Measurements from ENCODE around the gene CPLANE1. TPM values are rescaled to one million over a fixed set of nuclear protein-coding genes. Genes with fewer than 3 reads are reported as not detected.
A peak's percentile ranks its signal among the peaks of the same experiment; 100 is the strongest.

The CPLANE1 gene
- polyA plus RNA-seq, 1 donor (not counting 4 experiments of a cell fraction or from before 2014, with no cell fraction given): 9.2 TPM

DNA sequence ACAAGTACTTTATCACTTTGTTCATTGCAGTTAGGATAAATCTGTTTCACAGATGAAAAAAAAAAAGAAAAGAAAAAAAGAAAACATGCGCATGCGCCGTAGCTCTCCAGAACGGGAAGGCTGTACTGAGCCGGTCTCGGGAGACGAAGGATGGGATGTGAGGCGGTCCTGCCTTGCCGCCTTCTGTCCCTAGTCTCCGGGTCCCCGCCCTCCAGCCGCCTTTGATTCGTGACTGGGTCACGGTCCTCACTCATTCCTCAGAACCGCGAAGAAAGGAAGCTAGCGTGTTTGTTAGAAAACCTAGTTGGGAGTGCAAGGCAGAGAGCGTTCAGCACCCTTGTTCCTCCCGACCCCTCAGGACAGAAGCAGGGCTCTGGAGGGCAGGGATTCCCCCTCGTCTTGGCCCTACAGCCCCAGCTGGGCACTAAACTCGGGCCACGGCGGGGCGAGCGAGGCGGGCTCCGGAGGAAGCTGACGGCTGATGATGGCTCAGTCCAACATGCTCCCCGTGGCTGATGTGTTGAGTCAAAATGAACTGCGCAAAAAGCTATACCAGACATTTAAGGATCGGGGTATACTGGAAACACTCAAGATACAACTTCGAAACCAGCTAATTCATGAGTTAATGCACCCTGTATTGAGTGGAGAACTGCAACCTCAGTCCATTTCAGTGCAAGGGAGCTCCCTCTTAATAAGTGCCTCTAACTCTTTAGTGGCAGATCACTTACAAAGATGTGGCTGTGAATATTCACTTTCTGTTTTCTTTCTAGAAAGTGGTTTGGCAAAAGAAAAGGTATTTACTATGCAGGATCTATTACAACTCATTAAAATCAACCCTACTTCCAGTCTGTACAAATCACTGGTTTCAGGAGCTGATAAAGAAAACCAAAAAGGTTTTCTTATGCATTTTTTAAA, 40.0 kb downstream of the CPLANE1 start:
- Histone ChIP-seq H2AFZ (ENCODE audit: control insufficient read depth, low read length) (peak overlapping the region; percentile 11), H3K27me3 (ENCODE audit: control insufficient read depth, extremely low read depth, insufficient read depth, low read length) (no peaks in the 10 kb centered on the region), H3K9ac (ENCODE audit: control insufficient read depth, extremely low read depth, insufficient read depth, low read length) (no peak overlapping the region), H3K9me1 (ENCODE audit: control insufficient read depth, extremely low read depth, insufficient read depth, low read length) (no peaks in the 10 kb centered on the region), H3K27ac (ENCODE audit: control insufficient read depth, insufficient read depth, low read length) (no peak overlapping the region), H3K4me1 (ENCODE audit: control insufficient read depth, extremely low read depth, insufficient read depth, low read length) (no peaks in the 10 kb centered on the region), H4K20me1 (ENCODE audit: control insufficient read depth, extremely low read depth, insufficient read depth, low read length) (no peaks in the 10 kb centered on the region), H3K9me3 (ENCODE audit: control insufficient read depth, low read depth, low read length) (no peaks in the 10 kb centered on the region), H3K79me2 (ENCODE audit: control insufficient read depth, insufficient read depth, low read length) (no peaks in the 10 kb centered on the region), H3K36me3 (ENCODE audit: control insufficient read depth in 2 of 2, extremely low read depth in 1 of 2, insufficient read depth in 2 of 2, low read length in 2 of 2) (peaks cover 0 to 3% of the 10 kb centered on the region in 2 experiments), H3K4me3 (ENCODE audit: control insufficient read depth in 2 of 3, extremely low read depth in 1 of 3, insufficient read depth in 2 of 3, low read depth in 1 of 3, low read length in 3 of 3) (peak overlapping the region in 1 of 3 experiments; percentile 11), H3K4me2 (ENCODE audit: control insufficient read depth, extremely low read depth, insufficient read depth, low read depth, low read length) (peak overlapping the region; percentile 38)
- dilution Hi-C loops (cut with MboI; ENCODE audit: extremely low pct_ligation_motif_present, low sequenced_read_pairs): no loop called here
- no peak for TF ChIP-seq CTCF (optimal IDR thresholded peaks at IDR 0.05 in 1 of 3, IDR thresholded peaks at IDR 0.05 in 1 of 3, conservative IDR thresholded peaks at IDR 0.05 in 1 of 3; ENCODE audit: extremely low read depth in 1 of 3, insufficient read depth in 2 of 3, low read length in 3 of 3)
- DNase-seq (ENCODE audit: low read depth, low spot score) (no peak), FAIRE-seq (no peak)

GRCh38 chr5:37207802-37208201, 41.4 kb downstream of the CPLANE1 start:
- Histone ChIP-seq H3K9ac (ENCODE audit: control insufficient read depth, extremely low read depth, insufficient read depth, low read length) (no peak overlapping the region), H3K27ac (ENCODE audit: control insufficient read depth, insufficient read depth, low read length) (no peak overlapping the region), H3K79me2 (ENCODE audit: control insufficient read depth, insufficient read depth, low read length) (no peaks in the 10 kb centered on the region), H3K9me3 (ENCODE audit: control insufficient read depth, low read depth, low read length) (no peaks in the 10 kb centered on the region), H4K20me1 (ENCODE audit: control insufficient read depth, extremely low read depth, insufficient read depth, low read length) (no peaks in the 10 kb centered on the region), H3K4me1 (ENCODE audit: control insufficient read depth, extremely low read depth, insufficient read depth, low read length) (no peaks in the 10 kb centered on the region), H3K4me3 (ENCODE audit: control insufficient read depth in 2 of 3, extremely low read depth in 1 of 3, insufficient read depth in 2 of 3, low read depth in 1 of 3, low read length in 3 of 3) (no peak overlapping the region), H3K36me3 (ENCODE audit: control insufficient read depth in 2 of 2, extremely low read depth in 1 of 2, insufficient read depth in 2 of 2, low read length in 2 of 2) (peaks cover 0 to 3% of the 10 kb centered on the region in 2 experiments), H3K27me3 (ENCODE audit: control insufficient read depth, extremely low read depth, insufficient read depth, low read length) (no peaks in the 10 kb centered on the region), H2AFZ (ENCODE audit: control insufficient read depth, low read length) (no peak overlapping the region), H3K9me1 (ENCODE audit: control insufficient read depth, extremely low read depth, insufficient read depth, low read length) (no peaks in the 10 kb centered on the region), H3K4me2 (ENCODE audit: control insufficient read depth, extremely low read depth, insufficient read depth, low read depth, low read length) (no peak overlapping the region)
- DNase-seq (ENCODE audit: low read depth, low spot score) (no peak), FAIRE-seq (no peak)
- TF ChIP-seq CTCF (optimal IDR thresholded peaks at IDR 0.05 in 1 of 3, IDR thresholded peaks at IDR 0.05 in 1 of 3, conservative IDR thresholded peaks at IDR 0.05 in 1 of 3; ENCODE audit: extremely low read depth in 1 of 3, insufficient read depth in 2 of 3, low read length in 3 of 3) (no peak), EZH2 (IDR thresholded peaks at IDR 0.05; ENCODE audit: low read length) (no peak)
- dilution Hi-C loops (cut with MboI; ENCODE audit: extremely low pct_ligation_motif_present, low sequenced_read_pairs): no loop called here
